ENCODE measurements around the gene EDAR.

The EDAR gene

DNA sequence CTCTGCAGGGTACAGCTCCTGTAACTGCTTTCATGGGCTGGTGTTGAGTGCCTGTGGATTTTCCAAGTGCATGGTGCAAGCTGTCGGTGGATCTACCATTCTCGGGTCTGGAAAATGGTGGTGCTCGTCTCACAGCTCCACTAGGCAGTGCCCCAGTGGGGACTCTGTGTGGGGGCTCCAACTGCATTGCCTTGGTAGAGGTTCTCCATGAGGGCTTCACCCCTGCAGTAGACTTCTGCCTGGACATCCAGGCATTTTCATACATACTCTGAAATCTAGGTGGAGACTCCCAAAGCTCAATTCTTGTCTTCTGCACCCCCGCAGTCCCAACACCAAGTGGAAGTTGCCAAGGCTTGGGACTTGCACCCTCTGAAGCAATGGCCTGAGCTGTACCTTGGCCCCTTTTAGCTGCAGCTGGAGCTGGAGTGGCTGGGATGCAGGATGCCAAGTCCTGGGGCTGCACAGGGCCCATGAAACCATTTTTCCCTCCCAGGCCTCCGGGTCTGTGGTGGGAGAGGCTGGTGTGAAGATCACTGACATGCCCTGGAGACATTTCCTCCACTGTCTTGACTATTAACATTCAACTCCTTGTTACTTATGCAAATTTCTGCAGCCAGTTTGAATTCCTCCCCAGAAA lies 41.6 kb downstream of the EDAR start:
- DNase-seq (ENCODE audit: low spot score), result no peak
- ChIA-PET POLR2A (ENCODE audit: low non-redundant PET) (no interaction called here), CTCF (no interaction called here)
- TF ChIP-seq, protein P1, sequence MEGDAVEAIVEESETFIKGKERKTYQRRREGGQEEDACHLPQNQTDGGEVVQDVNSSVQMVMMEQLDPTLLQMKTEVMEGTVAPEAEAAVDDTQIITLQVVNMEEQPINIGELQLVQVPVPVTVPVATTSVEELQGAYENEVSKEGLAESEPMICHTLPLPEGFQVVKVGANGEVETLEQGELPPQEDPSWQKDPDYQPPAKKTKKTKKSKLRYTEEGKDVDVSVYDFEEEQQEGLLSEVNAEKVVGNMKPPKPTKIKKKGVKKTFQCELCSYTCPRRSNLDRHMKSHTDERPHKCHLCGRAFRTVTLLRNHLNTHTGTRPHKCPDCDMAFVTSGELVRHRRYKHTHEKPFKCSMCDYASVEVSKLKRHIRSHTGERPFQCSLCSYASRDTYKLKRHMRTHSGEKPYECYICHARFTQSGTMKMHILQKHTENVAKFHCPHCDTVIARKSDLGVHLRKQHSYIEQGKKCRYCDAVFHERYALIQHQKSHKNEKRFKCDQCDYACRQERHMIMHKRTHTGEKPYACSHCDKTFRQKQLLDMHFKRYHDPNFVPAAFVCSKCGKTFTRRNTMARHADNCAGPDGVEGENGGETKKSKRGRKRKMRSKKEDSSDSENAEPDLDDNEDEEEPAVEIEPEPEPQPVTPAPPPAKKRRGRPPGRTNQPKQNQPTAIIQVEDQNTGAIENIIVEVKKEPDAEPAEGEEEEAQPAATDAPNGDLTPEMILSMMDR (conservative IDR thresholded peaks at IDR 0.05; ENCODE audit: low read depth), result no peak
- no peak overlapping the region for H3K27ac ChIP-seq

DNA sequence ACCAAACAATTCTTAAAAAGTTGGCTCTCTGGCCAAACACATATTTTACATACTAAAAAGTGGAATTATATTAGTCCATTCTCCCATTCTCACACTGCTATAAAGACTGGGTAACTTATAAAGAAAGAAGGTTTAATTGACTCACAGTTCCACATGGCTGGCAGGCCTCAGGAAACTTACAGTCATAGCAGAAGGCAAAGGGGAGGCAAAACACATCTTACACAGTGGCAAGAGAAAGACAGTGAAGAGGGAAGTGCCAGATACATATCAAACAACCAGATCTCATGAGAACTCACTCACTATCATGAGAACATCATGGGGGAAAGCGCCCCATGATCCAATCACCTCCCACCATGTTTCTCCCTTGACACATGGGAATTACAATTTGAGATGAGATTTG lies 42.6 kb downstream of the EDAR start:
- TF ChIP-seq, protein P1 (conservative IDR thresholded peaks at IDR 0.05; ENCODE audit: low read depth), result no peak
- CTCF ChIA-PET, result no interaction called here
- no peak for DNase-seq (ENCODE audit: low spot score)
- no peak overlapping the region for H3K27ac ChIP-seq
- POLR2A ChIA-PET (ENCODE audit: low non-redundant PET), result no interaction called here

DNA sequence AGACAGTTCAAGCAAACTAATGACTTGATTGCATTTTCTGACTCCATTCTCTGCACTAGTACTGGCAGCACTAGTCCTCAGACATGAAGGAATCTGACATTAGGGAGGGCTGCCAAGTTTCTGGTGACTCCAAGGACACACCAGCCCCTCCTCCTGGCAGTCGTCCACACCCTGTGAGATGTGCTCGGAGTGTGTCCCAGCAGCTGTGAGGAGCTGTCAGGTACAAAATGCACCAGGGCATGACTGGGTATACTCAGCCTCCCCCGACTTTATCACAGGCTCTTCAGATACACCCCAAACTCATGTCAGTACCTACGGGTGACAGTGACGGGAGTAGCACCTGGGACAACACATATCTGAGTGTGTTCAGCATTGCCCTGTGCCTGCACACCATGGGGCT lies 43.1 kb downstream of the EDAR start:
- ChIA-PET POLR2A (ENCODE audit: low non-redundant PET) (no interaction called here), CTCF (no interaction called here)
- TF ChIP-seq, protein P1 (conservative IDR thresholded peaks at IDR 0.05; ENCODE audit: low read depth), result no peak
- no peak overlapping the region for H3K27ac ChIP-seq
- no peak for DNase-seq (ENCODE audit: low spot score)

DNA sequence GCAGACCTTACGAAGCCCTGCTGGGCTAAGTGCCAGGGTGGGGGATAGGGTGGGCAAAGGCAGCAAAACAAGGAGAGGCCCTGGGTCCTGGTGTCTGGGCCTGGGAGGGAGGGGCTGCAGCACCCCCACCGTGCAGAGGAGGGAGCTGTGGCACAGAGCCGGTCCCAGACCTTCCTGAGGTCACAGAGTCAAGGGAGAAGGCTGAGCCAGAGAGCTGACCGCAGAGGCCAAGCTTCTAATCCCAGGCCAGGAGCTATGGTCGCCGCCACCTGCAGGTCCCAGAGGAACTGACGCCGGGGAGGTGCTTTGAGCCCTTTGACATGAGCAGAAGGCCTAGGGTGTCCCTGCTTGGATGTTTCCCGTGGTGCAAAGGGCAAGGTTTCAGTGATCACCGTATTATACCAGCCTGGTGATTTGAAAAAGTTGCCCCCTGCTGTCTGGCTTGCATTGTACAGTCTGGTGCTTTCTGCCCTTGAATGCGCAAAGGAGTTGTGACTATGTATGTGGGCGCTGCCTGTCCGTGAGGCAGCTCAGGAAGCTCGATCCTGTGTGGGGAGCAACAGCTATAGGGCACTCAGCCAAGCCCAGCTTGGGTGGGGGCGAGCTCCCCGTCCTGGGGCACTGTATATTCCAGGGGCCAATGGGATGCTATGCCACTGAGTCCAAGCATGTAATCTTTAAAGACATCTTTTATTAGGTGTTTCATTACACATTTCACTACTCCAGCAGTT lies 44.3 kb downstream of the EDAR start:
- CTCF ChIA-PET, result interaction anchor here (0.6 kb wide), 1 partner anchor 235 kb away, joined by 3 read pairs; no protein-coding TSS in a partner anchor
- H3K27ac ChIP-seq, result no peak overlapping the region
- POLR2A ChIA-PET (ENCODE audit: low non-redundant PET), result no interaction called here
- TF ChIP-seq, protein P1 (conservative IDR thresholded peaks at IDR 0.05; ENCODE audit: low read depth), result no peak
- DNase-seq (ENCODE audit: low spot score), result no peak

DNA sequence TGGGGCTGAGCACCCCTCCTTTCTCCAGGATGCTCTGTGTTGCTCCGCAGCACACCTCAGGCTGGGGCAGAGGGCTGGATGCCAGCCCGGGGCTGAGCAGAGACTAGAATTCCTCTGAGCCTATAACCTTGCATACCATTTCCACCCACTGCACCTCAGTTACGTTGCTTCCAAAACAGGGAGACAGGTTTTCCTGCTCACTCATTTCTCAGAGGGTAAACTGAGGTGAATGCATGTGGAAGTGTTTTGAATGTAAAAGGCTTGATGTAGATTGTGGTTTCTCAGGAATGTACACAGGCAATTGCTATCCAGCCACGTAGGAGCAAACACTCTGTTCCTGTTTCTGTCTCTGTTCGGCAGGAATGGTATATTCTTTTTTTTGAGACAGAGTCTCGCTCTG lies 45.3 kb downstream of the EDAR start:
- TF ChIP-seq, protein P1 (conservative IDR thresholded peaks at IDR 0.05; ENCODE audit: low read depth), result no peak

DNA sequence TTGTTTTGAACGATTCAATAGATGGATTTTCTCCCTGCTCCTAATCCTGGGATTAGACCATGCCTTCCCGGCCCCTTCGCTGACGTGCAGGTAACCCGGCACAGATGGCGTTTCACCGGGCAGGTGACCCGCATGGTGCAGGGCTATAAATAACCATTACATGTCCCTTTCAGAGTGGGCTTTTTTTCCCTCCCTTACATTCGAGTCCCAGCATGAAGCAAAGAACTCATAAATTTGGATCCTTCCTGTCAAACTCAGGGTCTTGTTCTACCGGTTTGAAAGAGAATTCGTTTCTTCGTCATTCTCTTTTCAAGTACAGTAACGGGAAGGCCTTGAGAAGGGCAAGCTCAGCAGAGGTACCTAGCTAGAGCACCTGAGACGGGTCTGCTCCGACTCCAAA lies 46.1 kb downstream of the EDAR start:
- TF ChIP-seq, protein P1 (conservative IDR thresholded peaks at IDR 0.05; ENCODE audit: low read depth), result no peak
- ChIA-PET POLR2A (ENCODE audit: low non-redundant PET) (no interaction called here), CTCF (no interaction called here)
- DNase-seq (ENCODE audit: low spot score), result no peak
- H3K27ac ChIP-seq, result no peak overlapping the region

More for the DNA sequence above, 45.3 kb downstream of the EDAR start:
- no peak overlapping the region for H3K27ac ChIP-seq
- ChIA-PET POLR2A (ENCODE audit: low non-redundant PET) (no interaction called here), CTCF (no interaction called here)
- DNase-seq (ENCODE audit: low spot score), result no peak
